ENCODE data around the gene LTA. TPM values are rescaled to one million over a fixed set of nuclear protein-coding genes. Genes with fewer than 3 reads are reported as not detected.

Gene LTA
- total and polyA plus RNA-seq, 2 donors (not counting 1 experiment from before 2014, with no cell fraction given): 8.6 to 8.8 TPM

DNA sequence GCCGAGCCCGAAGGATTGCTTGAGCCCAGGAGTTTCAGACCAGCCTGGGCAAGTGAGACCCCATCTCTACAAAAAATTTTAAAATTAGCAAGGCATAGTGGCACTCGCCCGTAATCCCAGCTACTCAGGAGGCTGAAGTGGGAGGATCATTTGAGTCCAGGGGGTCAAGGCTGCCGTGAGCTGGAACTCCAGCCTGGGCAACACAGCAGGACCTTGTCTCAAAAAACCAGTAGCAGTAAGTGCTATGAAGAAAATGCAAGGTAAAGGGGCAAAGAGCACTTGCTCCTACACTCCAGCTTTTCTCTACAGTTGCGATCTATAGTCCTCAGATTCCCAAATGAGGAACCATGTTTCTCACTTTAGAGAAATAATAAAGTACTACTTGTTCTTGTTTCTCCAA, 28.4 kb upstream of the LTA start:
- no peaks in the 10 kb centered on the region for H3K9me3 Mint-ChIP-seq (ENCODE audit: insufficient read depth)
- POLR2A ChIA-PET: no interaction called here
- peaks cover 54% of the 10 kb centered on the region for H3K4me1 Mint-ChIP-seq

GRCh38 chr6:31544676-31545075, 27.4 kb upstream of the LTA start:
- intact Hi-C loops (cut with micrococcal nuclease): loop anchor here (5.0 kb wide), 1 partner anchor 193 kb away; the partner anchor contains the start of gene CLIC1

More for the DNA sequence above, 28.4 kb upstream of the LTA start:
- CTCF ChIA-PET: interaction anchor here (2.3 to 29.4 kb wide), 3 partner anchors 7 to 47 kb away, joined by 6 to 2241 read pairs (median 23); partner anchors contain the start of genes LST1, LTB, NCR3 and TNF
- peak; percentile 7 for DNase-seq
- no peak overlapping the region for H3K4me3 Mint-ChIP-seq
- H3K27me3 Mint-ChIP-seq: no peaks in the 10 kb centered on the region
- TF ChIP-seq EZH2 (IDR thresholded peaks at IDR 0.05; ENCODE audit: borderline replicate concordance, insufficient read depth, low read depth, low read length, poor library complexity, severe bottlenecking): no peak
- TF ChIP-seq, protein P1, sequence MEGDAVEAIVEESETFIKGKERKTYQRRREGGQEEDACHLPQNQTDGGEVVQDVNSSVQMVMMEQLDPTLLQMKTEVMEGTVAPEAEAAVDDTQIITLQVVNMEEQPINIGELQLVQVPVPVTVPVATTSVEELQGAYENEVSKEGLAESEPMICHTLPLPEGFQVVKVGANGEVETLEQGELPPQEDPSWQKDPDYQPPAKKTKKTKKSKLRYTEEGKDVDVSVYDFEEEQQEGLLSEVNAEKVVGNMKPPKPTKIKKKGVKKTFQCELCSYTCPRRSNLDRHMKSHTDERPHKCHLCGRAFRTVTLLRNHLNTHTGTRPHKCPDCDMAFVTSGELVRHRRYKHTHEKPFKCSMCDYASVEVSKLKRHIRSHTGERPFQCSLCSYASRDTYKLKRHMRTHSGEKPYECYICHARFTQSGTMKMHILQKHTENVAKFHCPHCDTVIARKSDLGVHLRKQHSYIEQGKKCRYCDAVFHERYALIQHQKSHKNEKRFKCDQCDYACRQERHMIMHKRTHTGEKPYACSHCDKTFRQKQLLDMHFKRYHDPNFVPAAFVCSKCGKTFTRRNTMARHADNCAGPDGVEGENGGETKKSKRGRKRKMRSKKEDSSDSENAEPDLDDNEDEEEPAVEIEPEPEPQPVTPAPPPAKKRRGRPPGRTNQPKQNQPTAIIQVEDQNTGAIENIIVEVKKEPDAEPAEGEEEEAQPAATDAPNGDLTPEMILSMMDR (IDR thresholded peaks at IDR 0.05): no peak
- H3K27ac ChIP-seq (ENCODE audit: low read length in 2 of 2): no peak overlapping the region
- peaks cover 23% of the 10 kb centered on the region for H4K20me1 ChIP-seq (ENCODE audit: control insufficient read depth, insufficient read depth, low read length, poor library complexity, severe bottlenecking)
- no peak overlapping the region for H3K4me2 ChIP-seq (replicated peaks; ENCODE audit: low read depth, low read length, poor library complexity, severe bottlenecking)
- no peak for ATAC-seq (ENCODE audit: low read depth)
- 100% methylated on average over 2 of the region's 6 CpGs for WGBS (ENCODE audit: insufficient coverage)
- no peak overlapping the region for H2AFZ ChIP-seq (ENCODE audit: insufficient read depth, low read depth, low read length, poor library complexity, severe bottlenecking)
- no peak overlapping the region for H3K4me3 ChIP-seq (ENCODE audit: control extremely low read depth in 1 of 5, extremely low read depth in 1 of 5, insufficient read depth in 1 of 5, low read depth in 2 of 5, low read length in 4 of 5)
- H3K9me3 ChIP-seq (ENCODE audit: control extremely low read depth in 1 of 3, control insufficient read depth in 2 of 3, insufficient read depth in 1 of 3, low read length in 2 of 3): peaks cover 0 to 3% (median 0%) of the 10 kb centered on the region in 3 donors
- peaks cover 0 to 23% of the 10 kb centered on the region in 2 experiments for H3K36me3 ChIP-seq (replicated peaks in 1 of 2; ENCODE audit: control extremely low read depth in 1 of 2, control insufficient read depth in 1 of 2, extremely low read depth in 1 of 2, insufficient read depth in 2 of 2, low read length in 1 of 2)
- intact Hi-C loops (cut with micrococcal nuclease): loop anchor here (5.0 kb wide), 1 partner anchor 194 kb away; the partner anchor contains the start of gene CLIC1
- H3K9ac ChIP-seq (ENCODE audit: low read length): no peak overlapping the region
- H3K27me3 ChIP-seq (replicated peaks in 1 of 4; ENCODE audit: control extremely low read depth in 1 of 4, control insufficient read depth in 3 of 4, insufficient read depth in 4 of 4, low read length in 3 of 4): no peaks in the 10 kb centered on the region
- peaks cover 43% of the 10 kb centered on the region for H3K79me2 ChIP-seq (ENCODE audit: control insufficient read depth, insufficient read depth, low read length)
- no peak overlapping the region for H3K27ac Mint-ChIP-seq
- H3K4me1 ChIP-seq (ENCODE audit: control insufficient read depth in 2 of 2, insufficient read depth in 2 of 2, low read length in 2 of 2): peaks cover 47 to 56% of the 10 kb centered on the region in 2 donors

More at GRCh38 chr6:31544676-31545075, 27.4 kb upstream of the LTA start:
- H3K27ac Mint-ChIP-seq: no peak overlapping the region
- H3K9ac ChIP-seq (ENCODE audit: low read length): no peak overlapping the region
- H3K27me3 ChIP-seq (replicated peaks in 1 of 4; ENCODE audit: control extremely low read depth in 1 of 4, control insufficient read depth in 3 of 4, insufficient read depth in 4 of 4, low read length in 3 of 4): no peaks in the 10 kb centered on the region
- no peaks in the 10 kb centered on the region for H3K9me3 Mint-ChIP-seq (ENCODE audit: insufficient read depth)
- no peaks in the 10 kb centered on the region for H3K27me3 Mint-ChIP-seq
- H2AFZ ChIP-seq (ENCODE audit: insufficient read depth, low read depth, low read length, poor library complexity, severe bottlenecking): no peak overlapping the region
- no peak overlapping the region for H3K4me3 ChIP-seq (ENCODE audit: control extremely low read depth in 1 of 5, extremely low read depth in 1 of 5, insufficient read depth in 1 of 5, low read depth in 2 of 5, low read length in 4 of 5)
- peaks cover 37 to 53% of the 10 kb centered on the region in 2 donors for H3K4me1 ChIP-seq (ENCODE audit: control insufficient read depth in 2 of 2, insufficient read depth in 2 of 2, low read length in 2 of 2)
- no peak for TF ChIP-seq EZH2 (IDR thresholded peaks at IDR 0.05; ENCODE audit: borderline replicate concordance, insufficient read depth, low read depth, low read length, poor library complexity, severe bottlenecking)
- TF ChIP-seq, protein P1 (IDR thresholded peaks at IDR 0.05): no peak
- no peak overlapping the region for H3K4me2 ChIP-seq (replicated peaks; ENCODE audit: low read depth, low read length, poor library complexity, severe bottlenecking)
- POLR2A ChIA-PET: interaction anchor here (42.6 kb wide), 1 partner anchor 40 kb away, joined by 1450 read pairs; the partner anchor contains the start of genes LST1, LTA, LTB and NCR3
- WGBS (ENCODE audit: insufficient coverage): 100% methylated on average over 1 of the region's 2 CpGs
- H3K27ac ChIP-seq (ENCODE audit: low read length in 2 of 2): no peak overlapping the region
- H3K36me3 ChIP-seq (replicated peaks in 1 of 2; ENCODE audit: control extremely low read depth in 1 of 2, control insufficient read depth in 1 of 2, extremely low read depth in 1 of 2, insufficient read depth in 2 of 2, low read length in 1 of 2): peaks cover 0 to 12% of the 10 kb centered on the region in 2 experiments
- H4K20me1 ChIP-seq (ENCODE audit: control insufficient read depth, insufficient read depth, low read length, poor library complexity, severe bottlenecking): peaks cover 13% of the 10 kb centered on the region
- DNase-seq (no peak), ATAC-seq (ENCODE audit: low read depth) (no peak)
- H3K4me3 Mint-ChIP-seq: peak overlapping the region; percentile 6
- H3K79me2 ChIP-seq (ENCODE audit: control insufficient read depth, insufficient read depth, low read length): peaks cover 37% of the 10 kb centered on the region
- H3K9me3 ChIP-seq (ENCODE audit: control extremely low read depth in 1 of 3, control insufficient read depth in 2 of 3, insufficient read depth in 1 of 3, low read length in 2 of 3): peaks cover 0 to 3% (median 0%) of the 10 kb centered on the region in 3 donors
- CTCF ChIA-PET: interaction anchor here (1.3 to 29.4 kb wide), 2 partner anchors 46 to 50 kb away, joined by 4 to 2241 read pairs; partner anchors contain the start of genes LST1, LTB, NCR3 and TNF
- peaks cover 51% of the 10 kb centered on the region for H3K4me1 Mint-ChIP-seq

All from B cell (primary cell).